ENCODE measurements around the gene PGLYRP4. TPM values are rescaled to one million over a fixed set of nuclear protein-coding genes. Genes with fewer than 3 reads are reported as not detected.
"Not testable (repeated sequence)": the region's sequence is repeated elsewhere in the genome, so short reads cannot be mapped to it uniquely, and the experiment has no call there.

PGLYRP4 gene
- total RNA-seq, 1 donor: not detected

DNA sequence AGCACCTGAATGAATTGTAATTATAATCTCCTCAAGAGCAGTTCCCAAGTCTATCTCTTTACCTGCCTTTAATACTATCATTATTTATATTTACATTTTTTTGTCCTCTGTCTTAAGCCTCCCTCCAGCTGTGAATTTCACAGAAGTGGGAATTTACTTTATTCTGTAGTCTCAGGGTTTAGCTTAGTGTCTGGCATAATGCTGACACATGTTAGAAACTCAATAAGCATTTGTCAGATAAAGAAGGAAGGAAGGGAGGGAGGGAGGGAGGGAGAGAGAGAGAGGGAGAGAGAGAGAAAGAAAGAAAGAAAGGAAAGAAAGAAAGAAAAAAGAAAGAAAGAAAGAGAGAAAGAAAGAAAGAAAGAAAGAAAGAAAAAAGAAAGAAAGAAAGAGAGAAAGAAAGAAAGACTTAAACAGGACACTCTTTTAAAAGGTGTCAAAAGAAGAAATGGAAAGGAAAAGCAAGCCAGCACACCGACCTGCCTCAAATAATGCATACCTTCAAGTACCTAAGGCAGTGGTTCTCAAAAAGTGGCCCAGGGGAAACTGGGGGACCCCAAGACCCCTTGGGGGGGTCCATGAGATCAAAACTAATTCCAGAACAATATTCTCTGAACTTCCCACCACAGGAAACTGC is 1.8 kb upstream of the PGLYRP4 start:
- no peak overlapping the region for H3K4me3 ChIP-seq (ENCODE audit: low read depth, low read length)
- TF ChIP-seq, protein P1, sequence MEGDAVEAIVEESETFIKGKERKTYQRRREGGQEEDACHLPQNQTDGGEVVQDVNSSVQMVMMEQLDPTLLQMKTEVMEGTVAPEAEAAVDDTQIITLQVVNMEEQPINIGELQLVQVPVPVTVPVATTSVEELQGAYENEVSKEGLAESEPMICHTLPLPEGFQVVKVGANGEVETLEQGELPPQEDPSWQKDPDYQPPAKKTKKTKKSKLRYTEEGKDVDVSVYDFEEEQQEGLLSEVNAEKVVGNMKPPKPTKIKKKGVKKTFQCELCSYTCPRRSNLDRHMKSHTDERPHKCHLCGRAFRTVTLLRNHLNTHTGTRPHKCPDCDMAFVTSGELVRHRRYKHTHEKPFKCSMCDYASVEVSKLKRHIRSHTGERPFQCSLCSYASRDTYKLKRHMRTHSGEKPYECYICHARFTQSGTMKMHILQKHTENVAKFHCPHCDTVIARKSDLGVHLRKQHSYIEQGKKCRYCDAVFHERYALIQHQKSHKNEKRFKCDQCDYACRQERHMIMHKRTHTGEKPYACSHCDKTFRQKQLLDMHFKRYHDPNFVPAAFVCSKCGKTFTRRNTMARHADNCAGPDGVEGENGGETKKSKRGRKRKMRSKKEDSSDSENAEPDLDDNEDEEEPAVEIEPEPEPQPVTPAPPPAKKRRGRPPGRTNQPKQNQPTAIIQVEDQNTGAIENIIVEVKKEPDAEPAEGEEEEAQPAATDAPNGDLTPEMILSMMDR (IDR thresholded peaks at IDR 0.05; ENCODE audit: insufficient read depth, low read length): no peak
- no peak for DNase-seq (ENCODE audit: low read depth)

DNA sequence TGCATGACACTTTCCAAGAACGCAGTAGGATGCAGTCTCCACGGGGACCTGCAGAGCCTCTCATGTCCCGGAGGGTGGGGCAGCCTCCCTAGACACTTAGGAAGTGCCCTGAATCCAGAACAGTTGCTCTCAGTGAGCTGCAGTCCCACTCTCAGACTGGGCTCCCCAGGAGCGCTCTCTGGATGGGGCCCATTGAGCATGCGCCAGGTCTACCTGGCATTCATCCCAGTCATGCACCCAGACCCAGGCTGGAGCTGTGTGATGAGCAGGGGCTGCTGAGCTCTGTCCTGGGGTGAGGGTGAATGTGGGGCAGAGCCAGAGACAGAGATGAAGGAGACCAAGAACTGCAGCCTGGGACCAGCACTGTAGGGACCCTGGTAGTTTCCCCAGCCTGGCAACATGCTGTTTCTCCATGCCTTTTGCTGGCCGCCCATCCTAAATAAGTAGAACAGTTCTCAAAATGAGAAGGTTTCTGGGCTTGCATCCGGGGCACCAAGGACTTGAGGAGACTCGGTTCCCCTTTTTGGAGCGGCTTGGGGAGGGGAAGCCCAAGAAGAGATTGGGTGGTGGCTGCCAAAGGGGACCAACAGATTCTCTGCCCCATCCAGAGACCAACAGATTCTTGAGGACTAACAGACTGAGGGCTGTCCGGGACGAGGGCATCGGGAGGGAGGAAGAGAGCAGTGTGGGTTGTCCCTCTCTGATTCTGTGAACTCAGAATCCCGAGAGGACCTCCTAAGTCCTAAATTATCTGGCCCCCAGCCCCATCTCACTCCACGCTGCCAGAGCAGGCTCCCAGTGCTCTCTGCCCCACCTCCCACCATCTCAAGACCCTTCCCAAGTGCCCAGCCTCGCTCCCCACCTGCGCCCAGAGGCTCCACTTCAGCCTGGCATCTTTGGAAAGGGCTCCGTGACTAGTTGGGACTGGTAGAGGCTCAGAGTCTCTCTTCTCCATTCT is 1.0 kb upstream of the PGLYRP4 start:
- no peak overlapping the region for H3K4me3 ChIP-seq (ENCODE audit: low read depth, low read length)
- DNase-seq (ENCODE audit: low read depth): no peak
- TF ChIP-seq, protein P1 (IDR thresholded peaks at IDR 0.05; ENCODE audit: insufficient read depth, low read length): no peak

DNA sequence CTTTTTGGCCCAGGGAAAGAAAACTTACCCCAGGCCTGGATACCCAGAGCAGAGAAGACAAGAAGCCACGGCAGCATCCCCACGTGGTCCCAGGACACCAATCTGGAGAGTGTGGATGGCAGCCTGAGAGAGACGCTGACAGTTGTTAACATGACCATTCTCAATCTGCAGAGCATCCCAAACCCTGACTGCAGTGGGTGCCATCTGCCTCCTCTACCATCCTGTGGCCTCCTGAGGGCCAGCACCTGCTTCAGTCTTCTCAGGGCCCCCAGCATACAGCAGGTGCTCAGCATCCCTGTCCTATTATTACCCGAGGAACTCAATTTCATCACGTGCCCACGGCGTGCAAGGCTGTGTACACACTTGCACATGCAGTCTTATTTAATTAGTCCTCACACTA is 785 bp downstream of the PGLYRP4 start:
- no peak for DNase-seq (ENCODE audit: low read depth)

DNA sequence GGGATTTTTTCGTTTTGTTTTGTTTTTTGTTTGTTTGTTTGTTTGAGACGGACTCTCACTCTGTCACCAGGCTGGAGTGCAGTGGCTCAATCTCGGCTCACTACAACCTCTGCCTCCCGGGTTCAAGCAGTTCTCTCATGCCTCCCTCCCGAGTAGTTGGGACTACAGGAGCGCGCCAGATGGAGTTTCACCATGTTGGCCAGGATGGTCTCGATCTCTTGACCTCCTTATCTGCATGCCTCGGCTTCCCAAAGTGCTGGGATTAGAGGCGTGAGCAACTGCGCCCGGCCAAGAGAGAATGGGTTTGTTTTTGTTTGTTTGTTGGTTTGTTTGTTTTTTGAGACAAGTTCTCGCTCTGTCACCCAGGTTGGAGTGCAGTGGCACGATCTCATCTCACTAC is 1.6 kb downstream of the PGLYRP4 start:
- not testable (repeated sequence) for DNase-seq (ENCODE audit: low read depth); H3K4me3 ChIP-seq (ENCODE audit: low read depth, low read length)

More for the DNA sequence above, 785 bp downstream of the PGLYRP4 start:
- TF ChIP-seq, protein P1 (IDR thresholded peaks at IDR 0.05; ENCODE audit: insufficient read depth, low read length): no peak
- no peak overlapping the region for H3K4me3 ChIP-seq (ENCODE audit: low read depth, low read length)

DNA sequence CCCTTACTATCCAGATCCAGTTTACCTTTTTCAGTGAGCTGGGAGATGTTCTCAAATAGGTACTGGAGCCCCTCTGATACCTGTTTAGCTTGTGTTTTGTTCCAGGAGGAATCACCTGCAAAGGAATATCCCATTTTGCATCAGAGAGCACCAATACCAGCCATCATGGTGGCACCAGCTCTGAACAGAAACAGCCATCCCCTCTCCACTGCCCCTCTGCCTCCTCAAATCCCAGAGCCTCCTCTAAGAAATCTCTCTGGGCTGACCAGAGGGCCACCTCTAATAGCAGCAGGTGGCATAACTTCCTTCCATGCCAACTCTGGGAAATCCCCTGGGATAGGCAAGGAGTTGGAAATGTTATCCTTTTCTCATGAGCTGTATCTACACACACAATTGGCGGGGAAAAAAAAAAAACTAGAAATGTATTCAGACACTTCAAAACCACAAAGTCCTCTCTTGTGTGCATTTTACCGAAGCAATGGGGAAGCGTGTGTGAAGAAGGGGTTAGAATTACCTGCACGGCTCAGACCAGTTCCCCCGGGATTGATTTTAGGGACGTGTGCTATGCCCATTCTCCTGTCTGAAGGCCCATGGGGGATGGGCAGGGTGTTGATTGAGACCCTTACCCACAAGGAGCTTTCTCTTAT is 2.4 kb downstream of the PGLYRP4 start:
- no peak for DNase-seq (ENCODE audit: low read depth)
- TF ChIP-seq, protein P1 (IDR thresholded peaks at IDR 0.05; ENCODE audit: insufficient read depth, low read length): no peak
- H3K4me3 ChIP-seq (ENCODE audit: low read depth, low read length): no peak overlapping the region

DNA sequence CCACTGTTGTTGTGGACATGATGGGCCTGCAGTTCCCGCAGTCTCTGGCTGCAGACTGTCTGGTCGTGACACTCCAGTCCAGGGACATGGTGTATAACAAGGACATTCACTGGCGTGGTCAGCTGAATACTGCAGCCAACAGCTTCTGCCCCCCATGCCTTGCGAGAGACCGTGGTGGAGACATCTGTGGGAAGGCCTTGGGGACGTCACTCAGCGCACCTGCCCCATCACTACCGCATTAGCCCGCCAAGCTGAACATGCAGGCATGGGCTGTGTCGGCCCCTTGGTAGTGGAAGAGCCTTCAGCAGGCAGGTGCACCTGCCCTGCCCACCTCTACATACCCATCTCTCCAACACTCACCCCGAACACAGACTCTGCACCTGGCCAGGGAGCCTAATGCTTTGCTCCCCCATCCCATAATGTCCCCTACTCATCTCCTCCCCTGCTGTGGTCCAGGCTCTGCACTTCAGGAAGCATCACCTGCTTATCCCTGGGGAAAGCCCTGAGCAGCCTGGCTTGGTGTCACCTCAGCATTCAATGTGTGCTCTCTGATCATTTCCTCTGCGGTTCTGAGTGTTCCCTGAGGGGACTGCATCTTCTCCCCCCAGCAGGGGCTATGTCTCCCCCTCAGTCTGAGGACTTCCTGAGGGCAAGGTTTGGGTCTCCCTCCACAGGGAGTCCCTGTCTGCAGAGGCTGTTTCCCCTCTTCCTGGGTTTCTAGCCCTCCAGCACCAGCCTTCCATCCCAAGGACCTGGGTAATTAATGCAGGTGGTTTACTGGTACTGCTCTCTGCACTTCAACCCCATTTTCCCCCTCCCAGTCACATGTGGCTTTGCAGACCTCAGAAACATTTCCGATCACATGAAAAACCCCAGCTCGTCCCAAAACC is 3.2 kb downstream of the PGLYRP4 start:
- TF ChIP-seq, protein P1 (IDR thresholded peaks at IDR 0.05; ENCODE audit: insufficient read depth, low read length): no peak
- no peak for DNase-seq (ENCODE audit: low read depth)
- H3K4me3 ChIP-seq (ENCODE audit: low read depth, low read length): no peak overlapping the region

All from fibroblast of the aortic adventitia (primary cell).